Lung (tissue), 12 donors: ENCODE data around the gene CCL2. TPM values are rescaled to one million over a fixed set of nuclear protein-coding genes. Genes with fewer than 3 reads are reported as not detected.

ENCODE experiments used
- ATAC-seq: fragments of 200-7000 bp; cut with Tn5 transposase; one replicate; pipeline ENCODE4 v1.9.1; 2020; ENCODE audit warnings: moderate number of reproducible peaks; ENCODE audit not compliant: insufficient read depth, low FRiP score
- DNase-seq, 3 donors: peaks; one replicate each; pipeline ENCODE4 v3.0.0-alpha.2; 2013 to 2017
- H3K27ac ChIP-seq, 2 donors: one replicate each; pipeline ENCODE4 v1.5.1; 2013; ENCODE audit warnings: mild to moderate bottlenecking in 2 of 2, moderate library complexity in 2 of 2, control low read depth in 1 of 2, inconsistent platforms in 1 of 2, low read depth in 1 of 2, low read length in 1 of 2
- H3K27me3 ChIP-seq, 3 donors: one replicate each; pipeline ENCODE4 v1.5.1; 2013; ENCODE audit warnings: low read length in 2 of 3; ENCODE audit not compliant: control insufficient read depth in 3 of 3, insufficient read depth in 3 of 3
- H3K36me3 ChIP-seq, 4 donors: one replicate each; pipeline ENCODE4 v1.5.1; 2013; ENCODE audit warnings: low read length in 4 of 4, mild to moderate bottlenecking in 1 of 4, moderate library complexity in 1 of 4; ENCODE audit not compliant: control insufficient read depth in 4 of 4, insufficient read depth in 4 of 4
- H3K4me1 ChIP-seq, 5 donors: one replicate each; pipeline ENCODE4 v1.5.1; 2013; ENCODE audit warnings: low read length in 5 of 5, mild to moderate bottlenecking in 2 of 5, moderate library complexity in 1 of 5; ENCODE audit not compliant: control insufficient read depth in 5 of 5, insufficient read depth in 5 of 5
- H3K4me3 ChIP-seq: one replicate; pipeline ENCODE4 v1.5.1; 2013; ENCODE audit warnings: mild to moderate bottlenecking, control low read depth, moderate library complexity
- H3K9ac ChIP-seq, 2 donors: one replicate each; pipeline ENCODE4 v1.5.1; 2013; ENCODE audit warnings: low read length in 2 of 2, control low read depth in 1 of 2; ENCODE audit not compliant: insufficient read depth in 1 of 2
- H3K9me3 ChIP-seq, 4 donors: one replicate each; pipeline ENCODE4 v1.5.1; 2013; ENCODE audit warnings: low read length in 3 of 4, mild to moderate bottlenecking in 1 of 4, moderate library complexity in 1 of 4; ENCODE audit not compliant: control insufficient read depth in 4 of 4, insufficient read depth in 3 of 4
- WGBS, 2 donors: extraction: QIAGEN DNeasy Blood & Tissue Kit; methylation state at CpG; one replicate each; pipeline ENCODE4 v1.1.7; 2013; 5-methylcytosine and 5-hydroxymethylcytosine counted together
- polyA plus RNA-seq, 2 donors: library from polyadenylated mRNA; stranded (reverse); fragments of 200-250 nt; gene quantifications; one replicate each; pipeline ENCODE4 v1.2.1, GENCODE V29; 2013
- total RNA-seq, 2 donors: library from RNA; depleted of rRNA in 1 of 2; stranded (reverse); fragments of >200 nt in 1 of 2; gene quantifications; one replicate each; pipeline ENCODE4 v1.2.1, GENCODE V29; 2014 to 2021
- TF ChIP-seq, protein P1 (sequence below): IDR thresholded peaks from 2 replicates; pipeline ENCODE4 v1.5.1; 2012; ENCODE audit warnings: mild to moderate bottlenecking; ENCODE audit errors: control extremely low read depth, extremely low read depth
- donor health status: control.
- donor health status: control.
- donor health status: Bipolar disorder and iron deficiency.
- donor health status: healthy.
- donor health status: DM: yes; HTN: yes; CAD: no.

Gene CCL2
- total and polyA plus RNA-seq, 4 donors: 80.8 to 1,172 (median 160) TPM

DNA sequence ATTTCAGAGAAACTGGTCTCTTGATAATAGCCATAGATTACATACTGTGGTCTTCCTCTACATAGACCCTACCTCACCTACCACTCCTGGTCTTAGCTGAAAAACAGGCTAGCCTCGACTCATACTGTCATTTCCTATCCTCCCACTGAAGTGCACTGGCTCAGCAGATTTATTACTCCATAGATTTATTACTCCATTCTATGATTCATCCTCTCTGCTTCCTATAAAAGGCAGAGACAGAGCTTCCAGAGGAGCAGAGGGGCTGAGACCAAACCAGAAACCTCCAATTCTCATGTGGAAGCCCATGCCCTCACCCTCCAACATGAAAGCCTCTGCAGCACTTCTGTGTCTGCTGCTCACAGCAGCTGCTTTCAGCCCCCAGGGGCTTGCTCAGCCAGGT is 14.9 kb downstream of the CCL2 start, which contains the start of gene CCL7:
Gene CCL7, plus strand, starts transcription at position 253 of the 400 bp plus-strand sequence. Its CDS starts 70 bp downstream, at position 323.
- no peak for ATAC-seq
- no peaks in the 10 kb centered on the region for H3K9me3 ChIP-seq
- peaks cover 0 to 2% (median 0%) of the 10 kb centered on the region in 5 donors for H3K4me1 ChIP-seq
- H3K4me3 ChIP-seq: no peak within 1 kb of the TSS
- no peak within 1 kb of the TSS for H3K9ac ChIP-seq
- H3K36me3 ChIP-seq: no peaks in the 10 kb centered on the region
- WGBS, 2 donors: 28 to 32% methylated on average over 1 of the region's 1 CpG
- H3K27ac ChIP-seq: no peak within 1 kb of the TSS
- H3K27me3 ChIP-seq: no peaks in the 10 kb centered on the region
- DNase-seq: no peak
- TF ChIP-seq, protein P1, sequence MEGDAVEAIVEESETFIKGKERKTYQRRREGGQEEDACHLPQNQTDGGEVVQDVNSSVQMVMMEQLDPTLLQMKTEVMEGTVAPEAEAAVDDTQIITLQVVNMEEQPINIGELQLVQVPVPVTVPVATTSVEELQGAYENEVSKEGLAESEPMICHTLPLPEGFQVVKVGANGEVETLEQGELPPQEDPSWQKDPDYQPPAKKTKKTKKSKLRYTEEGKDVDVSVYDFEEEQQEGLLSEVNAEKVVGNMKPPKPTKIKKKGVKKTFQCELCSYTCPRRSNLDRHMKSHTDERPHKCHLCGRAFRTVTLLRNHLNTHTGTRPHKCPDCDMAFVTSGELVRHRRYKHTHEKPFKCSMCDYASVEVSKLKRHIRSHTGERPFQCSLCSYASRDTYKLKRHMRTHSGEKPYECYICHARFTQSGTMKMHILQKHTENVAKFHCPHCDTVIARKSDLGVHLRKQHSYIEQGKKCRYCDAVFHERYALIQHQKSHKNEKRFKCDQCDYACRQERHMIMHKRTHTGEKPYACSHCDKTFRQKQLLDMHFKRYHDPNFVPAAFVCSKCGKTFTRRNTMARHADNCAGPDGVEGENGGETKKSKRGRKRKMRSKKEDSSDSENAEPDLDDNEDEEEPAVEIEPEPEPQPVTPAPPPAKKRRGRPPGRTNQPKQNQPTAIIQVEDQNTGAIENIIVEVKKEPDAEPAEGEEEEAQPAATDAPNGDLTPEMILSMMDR: no peak

DNA sequence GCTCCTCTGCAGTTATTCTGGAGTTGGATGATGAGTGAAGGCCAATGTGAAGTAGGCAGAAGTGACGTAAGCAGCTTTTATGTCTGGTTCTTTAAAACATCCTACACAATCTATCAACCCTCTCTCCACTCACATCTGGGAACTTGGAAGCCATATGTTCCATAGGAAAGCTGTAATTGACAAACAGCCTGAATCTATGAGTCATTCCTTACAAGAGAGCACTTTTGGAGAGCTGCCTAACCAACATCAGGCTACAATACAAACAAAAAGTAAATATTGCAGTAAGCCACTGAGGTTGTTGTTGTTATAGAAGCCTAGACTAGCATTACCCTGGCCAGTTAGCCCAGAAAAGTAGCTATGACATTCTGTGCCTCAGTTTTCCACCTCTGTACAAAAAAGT is 20.8 kb downstream of the CCL2 start:
- Histone ChIP-seq H3K9ac (no peak overlapping the region), H3K36me3 (no peaks in the 10 kb centered on the region), H3K9me3 (no peaks in the 10 kb centered on the region), H3K27ac (no peak overlapping the region), H3K4me1 (peaks cover 0 to 13% (median 0%) of the 10 kb centered on the region in 5 donors), H3K27me3 (no peaks in the 10 kb centered on the region), H3K4me3 (no peak overlapping the region)
- 0 to 30% methylated on average over 1 of the region's 1 CpG for WGBS, 2 donors
- TF ChIP-seq, protein P1: no peak
- DNase-seq (peak in 2 of 3 donors; percentile 88 to 94), ATAC-seq (no peak)

DNA sequence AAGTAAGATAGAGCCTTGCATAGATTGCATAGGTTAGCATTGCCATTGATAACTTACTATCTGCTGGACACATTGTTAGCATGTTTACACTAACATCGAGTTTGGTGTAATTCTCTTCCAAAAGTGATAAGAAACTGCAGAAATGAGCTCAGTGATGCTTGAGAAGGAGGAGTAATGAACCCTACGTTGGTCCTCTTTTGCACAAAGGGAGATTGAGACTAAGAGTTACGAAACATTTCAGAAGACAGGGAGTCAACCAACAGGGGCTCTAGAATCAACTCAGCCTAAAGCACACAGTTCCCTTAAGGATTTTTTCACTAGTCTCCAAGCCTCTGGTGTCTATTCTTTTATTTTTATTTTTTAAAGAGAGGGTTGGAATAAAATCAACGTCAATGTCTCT is 21.7 kb downstream of the CCL2 start:
- no peaks in the 10 kb centered on the region for H3K36me3 ChIP-seq
- ATAC-seq (no peak), DNase-seq (peak in 2 of 3 donors; percentile 31 to 46)
- H3K27me3 ChIP-seq: no peaks in the 10 kb centered on the region
- H3K4me1 ChIP-seq: peaks cover 0 to 13% (median 0%) of the 10 kb centered on the region in 5 donors
- H3K9ac ChIP-seq: no peak overlapping the region
- H3K4me3 ChIP-seq: no peak overlapping the region
- H3K9me3 ChIP-seq: no peaks in the 10 kb centered on the region
- TF ChIP-seq, protein P1: no peak
- no peak overlapping the region for H3K27ac ChIP-seq
- WGBS, 2 donors: 67 to 68% methylated on average over 4 of the region's 4 CpGs

DNA sequence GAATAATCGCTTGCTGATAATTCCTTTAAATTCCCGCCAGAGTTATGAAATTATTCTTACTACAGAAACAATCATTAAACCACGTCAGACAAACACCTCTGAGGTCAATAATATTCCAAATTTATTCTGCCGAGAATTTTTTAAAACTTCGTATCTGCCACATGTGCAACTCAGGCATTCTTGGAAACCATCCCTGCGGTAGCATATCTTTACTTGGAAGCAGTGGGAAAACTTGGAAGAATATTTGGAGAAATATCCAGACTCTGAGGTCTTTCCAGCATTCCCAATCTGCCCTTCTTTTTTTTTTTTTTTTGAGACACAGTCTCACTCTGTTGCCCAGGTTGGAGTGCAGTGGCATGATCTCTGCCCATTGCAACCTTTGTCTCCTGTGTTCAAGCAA is 28.5 kb downstream of the CCL2 start:
- TF ChIP-seq, protein P1: no peak
- H3K4me3 ChIP-seq: no peak overlapping the region
- no peak for ATAC-seq
- H3K4me1 ChIP-seq: peaks cover 0 to 9% (median 4%) of the 10 kb centered on the region in 5 donors
- H3K36me3 ChIP-seq: no peaks in the 10 kb centered on the region
- no peaks in the 10 kb centered on the region for H3K27me3 ChIP-seq
- WGBS, 2 donors: 75 to 89% methylated on average over 6 of the region's 6 CpGs
- no peaks in the 10 kb centered on the region for H3K9me3 ChIP-seq
- DNase-seq: no peak
- H3K9ac ChIP-seq: no peak overlapping the region
- no peak overlapping the region for H3K27ac ChIP-seq
